ENCODE data around the gene RBBP4.
"Not testable (repeated sequence)": the region's sequence is repeated elsewhere in the genome, so short reads cannot be mapped to it uniquely, and the experiment has no call there.

Gene RBBP4

GRCh38 chr1:32705516-32705915 lies 54.5 kb downstream of the RBBP4 start:
- ATAC-seq (ENCODE audit: low read depth): no peak
- Histone ChIP-seq H3K9me3 (ENCODE audit: severe bottlenecking) (no peaks in the 10 kb centered on the region), H3K4me3 (ENCODE audit: severe bottlenecking) (no peak overlapping the region), H3K27me3 (ENCODE audit: insufficient read depth, poor library complexity, severe bottlenecking) (no peaks in the 10 kb centered on the region), H3K4me1 (ENCODE audit: insufficient read depth, poor library complexity, severe bottlenecking) (peaks cover 10% of the 10 kb centered on the region), H3K36me3 (ENCODE audit: low read depth) (no peaks in the 10 kb centered on the region), H3K27ac (ENCODE audit: poor library complexity, severe bottlenecking) (no peak overlapping the region)
- no peak for TF ChIP-seq CTCF (IDR thresholded peaks at IDR 0.05; ENCODE audit: poor library complexity, severe bottlenecking)
- no peak for DNase-seq (ENCODE audit: low spot score)

- Histone ChIP-seq H3K36me3 (ENCODE audit: low read depth) (no peaks in the 10 kb centered on the region), H3K4me1 (ENCODE audit: insufficient read depth, poor library complexity, severe bottlenecking) (peaks cover 10% of the 10 kb centered on the region), H3K27me3 (ENCODE audit: insufficient read depth, poor library complexity, severe bottlenecking) (no peaks in the 10 kb centered on the region), H3K4me3 (ENCODE audit: severe bottlenecking) (no peak overlapping the region), H3K9me3 (ENCODE audit: severe bottlenecking) (no peaks in the 10 kb centered on the region), H3K27ac (ENCODE audit: poor library complexity, severe bottlenecking) (no peak overlapping the region)
- ATAC-seq (ENCODE audit: low read depth) (no peak), DNase-seq (ENCODE audit: low spot score) (no peak)
- TF ChIP-seq CTCF (IDR thresholded peaks at IDR 0.05; ENCODE audit: poor library complexity, severe bottlenecking): no peak
Observed at GRCh38 chr1:32706491-32706890, 55.5 kb downstream of the RBBP4 start.

- Histone ChIP-seq H3K36me3 (ENCODE audit: low read depth) (no peaks in the 10 kb centered on the region), H3K27ac (ENCODE audit: poor library complexity, severe bottlenecking) (no peak overlapping the region), H3K4me1 (ENCODE audit: insufficient read depth, poor library complexity, severe bottlenecking) (no peaks in the 10 kb centered on the region), H3K27me3 (ENCODE audit: insufficient read depth, poor library complexity, severe bottlenecking) (no peaks in the 10 kb centered on the region), H3K4me3 (ENCODE audit: severe bottlenecking) (no peak overlapping the region), H3K9me3 (ENCODE audit: severe bottlenecking) (no peaks in the 10 kb centered on the region)
- DNase-seq (ENCODE audit: low spot score) (no peak), ATAC-seq (ENCODE audit: low read depth) (no peak)
- no peak for TF ChIP-seq CTCF (IDR thresholded peaks at IDR 0.05; ENCODE audit: poor library complexity, severe bottlenecking)
Observed at GRCh38 chr1:32709075-32709474, 58.1 kb downstream of the RBBP4 start.

GRCh38 chr1:32709476-32709875 lies 58.5 kb downstream of the RBBP4 start:
- DNase-seq (ENCODE audit: low spot score) (no peak), ATAC-seq (ENCODE audit: low read depth) (no peak)

GRCh38 chr1:32711221-32711620 lies 60.2 kb downstream of the RBBP4 start:
- H3K9me3 ChIP-seq (ENCODE audit: severe bottlenecking); H3K27ac ChIP-seq (ENCODE audit: poor library complexity, severe bottlenecking); H3K36me3 ChIP-seq (ENCODE audit: low read depth); H3K27me3 ChIP-seq (ENCODE audit: insufficient read depth, poor library complexity, severe bottlenecking); DNase-seq (ENCODE audit: low spot score); H3K4me1 ChIP-seq (ENCODE audit: insufficient read depth, poor library complexity, severe bottlenecking); ATAC-seq (ENCODE audit: low read depth); H3K4me3 ChIP-seq (ENCODE audit: severe bottlenecking): not testable (repeated sequence)

More at GRCh38 chr1:32709476-32709875, 58.5 kb downstream of the RBBP4 start:
- Histone ChIP-seq H3K4me1 (ENCODE audit: insufficient read depth, poor library complexity, severe bottlenecking) (no peaks in the 10 kb centered on the region), H3K27me3 (ENCODE audit: insufficient read depth, poor library complexity, severe bottlenecking) (no peaks in the 10 kb centered on the region), H3K9me3 (ENCODE audit: severe bottlenecking) (no peaks in the 10 kb centered on the region), H3K36me3 (ENCODE audit: low read depth) (no peaks in the 10 kb centered on the region), H3K27ac (ENCODE audit: poor library complexity, severe bottlenecking) (no peak overlapping the region), H3K4me3 (ENCODE audit: severe bottlenecking) (no peak overlapping the region)
- no peak for TF ChIP-seq CTCF (IDR thresholded peaks at IDR 0.05; ENCODE audit: poor library complexity, severe bottlenecking)
